Measurements from ENCODE around the gene TINAGL1. TPM values are rescaled to one million over a fixed set of nuclear protein-coding genes. Genes with fewer than 3 reads are reported as not detected.

TINAGL1 gene
- total RNA-seq, 1 donor from 2014 or later = not detected

DNA sequence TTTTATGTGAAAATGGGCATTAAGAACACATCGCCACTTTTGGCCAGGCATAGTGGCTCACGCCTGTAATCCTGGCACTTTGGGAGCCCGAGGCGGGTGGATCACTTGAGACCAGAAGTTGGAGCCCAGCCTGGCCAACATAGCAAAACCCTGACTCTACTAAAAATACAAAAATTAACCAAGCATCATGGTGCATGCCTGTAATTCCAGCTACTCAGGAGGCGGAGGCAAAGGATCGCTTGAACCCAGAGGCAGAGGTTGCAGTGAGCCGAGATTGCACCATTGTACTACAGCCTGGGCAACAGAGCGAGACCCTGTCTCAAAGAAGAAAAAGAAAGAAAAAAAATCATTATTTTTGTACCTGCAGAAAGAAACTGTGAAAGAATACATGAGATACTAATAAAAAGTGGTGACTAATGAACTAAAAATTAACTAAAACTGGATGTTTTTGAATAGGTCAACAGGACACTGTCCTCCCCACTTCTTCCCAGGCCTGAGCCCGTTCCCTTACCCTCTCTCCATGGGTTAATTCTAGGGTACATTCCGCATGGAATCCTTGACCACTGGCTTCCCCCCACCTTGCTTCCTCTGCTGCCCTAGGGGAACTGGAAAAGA lies 8.3 kb upstream of the TINAGL1 start:
- peaks cover 18% of the 10 kb centered on the region for H3K27me3 Mint-ChIP-seq
- ChIA-PET POLR2A (no interaction called here), CTCF (interaction anchor here (6.2 kb wide), 1 partner anchor 51 kb away, joined by 47 read pairs; no protein-coding TSS in a partner anchor)
- intact Hi-C loops (cut with micrococcal nuclease) = no loop called here
- H3K36me3 Mint-ChIP-seq (ENCODE audit: low read depth) = no peaks in the 10 kb centered on the region
- no peak overlapping the region for H3K27ac Mint-ChIP-seq
- no peak for ATAC-seq (ENCODE audit: low read depth)
- H3K4me1 Mint-ChIP-seq = peaks cover 4% of the 10 kb centered on the region
- TF ChIP-seq, protein P1, sequence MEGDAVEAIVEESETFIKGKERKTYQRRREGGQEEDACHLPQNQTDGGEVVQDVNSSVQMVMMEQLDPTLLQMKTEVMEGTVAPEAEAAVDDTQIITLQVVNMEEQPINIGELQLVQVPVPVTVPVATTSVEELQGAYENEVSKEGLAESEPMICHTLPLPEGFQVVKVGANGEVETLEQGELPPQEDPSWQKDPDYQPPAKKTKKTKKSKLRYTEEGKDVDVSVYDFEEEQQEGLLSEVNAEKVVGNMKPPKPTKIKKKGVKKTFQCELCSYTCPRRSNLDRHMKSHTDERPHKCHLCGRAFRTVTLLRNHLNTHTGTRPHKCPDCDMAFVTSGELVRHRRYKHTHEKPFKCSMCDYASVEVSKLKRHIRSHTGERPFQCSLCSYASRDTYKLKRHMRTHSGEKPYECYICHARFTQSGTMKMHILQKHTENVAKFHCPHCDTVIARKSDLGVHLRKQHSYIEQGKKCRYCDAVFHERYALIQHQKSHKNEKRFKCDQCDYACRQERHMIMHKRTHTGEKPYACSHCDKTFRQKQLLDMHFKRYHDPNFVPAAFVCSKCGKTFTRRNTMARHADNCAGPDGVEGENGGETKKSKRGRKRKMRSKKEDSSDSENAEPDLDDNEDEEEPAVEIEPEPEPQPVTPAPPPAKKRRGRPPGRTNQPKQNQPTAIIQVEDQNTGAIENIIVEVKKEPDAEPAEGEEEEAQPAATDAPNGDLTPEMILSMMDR (IDR thresholded peaks at IDR 0.05) = no peak
- no peaks in the 10 kb centered on the region for H3K9me3 Mint-ChIP-seq
- no peak for DNase-seq
- no peak overlapping the region for H3K4me3 Mint-ChIP-seq

DNA sequence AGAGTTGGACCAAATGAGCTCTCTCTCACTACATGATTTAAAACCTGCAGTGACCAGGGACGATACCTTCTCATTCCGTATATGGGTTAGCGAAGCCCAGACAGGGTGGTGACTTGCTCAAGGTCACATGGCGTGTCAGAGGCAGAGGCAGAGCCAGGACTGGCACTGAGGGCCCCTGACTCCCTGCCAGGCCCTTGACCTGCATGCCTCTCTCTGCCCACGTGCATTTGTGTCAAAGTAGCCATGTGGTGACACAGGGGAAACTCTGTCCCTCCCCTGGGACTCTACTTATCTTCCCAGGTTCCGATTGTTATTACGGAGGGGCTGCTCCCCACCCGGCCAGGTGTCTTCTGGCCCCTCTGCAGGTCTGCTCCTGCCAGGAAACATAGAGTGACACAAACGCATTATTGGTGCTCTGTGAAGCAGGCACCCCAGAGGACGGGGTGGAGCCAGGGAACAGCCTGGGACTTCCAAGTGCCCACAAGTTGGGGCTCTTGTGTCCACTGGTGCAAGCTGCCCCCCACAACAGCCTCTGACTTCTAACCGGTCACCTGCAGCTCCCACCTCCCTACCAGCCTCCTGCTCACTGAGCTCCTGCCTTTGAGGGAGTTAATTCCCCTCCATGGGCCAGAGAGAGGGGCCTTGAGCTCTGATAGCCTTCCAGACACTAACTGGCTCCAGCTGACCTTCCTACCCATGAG lies 7.3 kb upstream of the TINAGL1 start:
- Mint-ChIP-seq H3K27ac (no peak overlapping the region), H3K4me1 (peaks cover 4% of the 10 kb centered on the region), H3K4me3 (no peak overlapping the region), H3K9me3 (no peaks in the 10 kb centered on the region), H3K27me3 (peaks cover 12% of the 10 kb centered on the region), H3K36me3 (ENCODE audit: low read depth) (no peaks in the 10 kb centered on the region)
- TF ChIP-seq, protein P1 (IDR thresholded peaks at IDR 0.05) = no peak
- intact Hi-C loops (cut with micrococcal nuclease) = no loop called here
- POLR2A ChIA-PET = no interaction called here
- CTCF ChIA-PET = no interaction called here
- ATAC-seq (ENCODE audit: low read depth) (no peak), DNase-seq (no peak)

DNA sequence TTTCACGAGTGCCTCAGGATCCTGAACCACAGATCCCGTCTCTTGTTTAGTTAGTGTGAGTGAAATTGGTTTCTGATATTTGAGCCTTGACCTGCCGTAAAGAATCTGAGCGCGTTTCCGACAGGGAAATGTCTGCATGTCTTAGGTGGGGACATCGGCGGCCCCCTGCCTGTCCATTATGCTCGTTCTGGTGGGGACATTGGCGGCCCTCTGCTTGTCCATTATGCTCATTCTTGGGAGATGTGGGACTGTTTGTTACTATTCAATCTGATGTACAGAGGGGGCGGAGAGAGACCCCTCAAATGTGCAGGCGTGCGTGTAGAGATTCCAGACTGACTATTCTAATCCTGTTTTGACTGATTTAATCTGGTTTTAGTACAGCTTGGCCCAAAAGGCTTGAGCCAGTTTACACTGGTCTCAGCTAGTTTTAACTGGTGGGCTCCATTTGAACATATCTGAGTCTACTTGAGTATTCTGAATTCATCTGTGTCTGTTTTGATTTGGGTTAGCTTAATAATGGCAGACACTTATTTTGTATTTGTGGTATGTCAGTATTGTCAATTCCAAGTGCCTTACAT lies 6.6 kb upstream of the TINAGL1 start:
- H3K36me3 Mint-ChIP-seq (ENCODE audit: low read depth) = no peaks in the 10 kb centered on the region
- peaks cover 6% of the 10 kb centered on the region for H3K27me3 Mint-ChIP-seq
- ChIA-PET POLR2A (no interaction called here), CTCF (no interaction called here)
- H3K4me1 Mint-ChIP-seq = peaks cover 4% of the 10 kb centered on the region
- ATAC-seq (ENCODE audit: low read depth) (no peak), DNase-seq (no peak)
- H3K9me3 Mint-ChIP-seq = no peaks in the 10 kb centered on the region
- no peak overlapping the region for H3K4me3 Mint-ChIP-seq
- no peak overlapping the region for H3K27ac Mint-ChIP-seq
- TF ChIP-seq, protein P1 (IDR thresholded peaks at IDR 0.05) = no peak
- intact Hi-C loops (cut with micrococcal nuclease) = no loop called here

DNA sequence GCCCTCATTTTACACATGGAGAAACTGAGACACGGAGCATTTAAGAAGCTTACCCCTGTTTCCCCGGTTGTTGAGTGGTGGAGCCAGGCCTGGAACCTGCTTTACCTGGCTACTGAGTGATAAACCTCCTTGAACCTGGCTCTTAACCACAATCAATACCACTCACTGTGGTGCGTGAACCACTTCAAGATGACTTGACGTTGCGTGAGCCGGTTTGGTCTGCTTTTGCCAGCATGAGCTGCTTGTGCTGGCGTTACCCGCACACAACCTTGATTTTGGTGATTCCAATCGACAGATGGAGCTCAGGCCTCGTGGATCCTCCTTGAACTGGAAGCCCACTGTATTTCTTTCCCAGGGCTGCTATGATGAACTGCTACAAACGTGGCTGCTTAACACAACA lies 6.1 kb upstream of the TINAGL1 start:
- Mint-ChIP-seq H3K9me3 (no peaks in the 10 kb centered on the region), H3K27me3 (peaks cover 6% of the 10 kb centered on the region)

DNA sequence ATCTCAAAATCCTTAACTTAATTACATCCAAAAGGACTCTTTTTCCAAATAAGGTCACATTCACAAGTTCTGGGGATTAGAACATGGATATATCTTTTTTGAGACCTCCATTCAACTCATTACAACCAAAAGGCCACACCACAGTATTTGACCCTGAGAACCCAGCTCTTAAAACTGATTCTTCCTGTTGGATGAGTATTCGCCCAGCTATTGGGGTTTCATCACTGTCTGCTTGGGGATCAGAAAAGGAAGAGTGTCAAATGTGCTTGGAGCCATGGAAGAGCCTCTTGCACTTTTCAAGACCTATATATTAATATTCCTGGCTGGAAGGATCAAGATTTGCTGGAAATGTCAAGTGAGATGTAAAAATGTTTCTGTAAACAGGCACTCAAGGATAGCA lies 5.4 kb upstream of the TINAGL1 start:
- H3K4me1 Mint-ChIP-seq = peaks cover 4% of the 10 kb centered on the region
- ChIA-PET CTCF (no interaction called here), POLR2A (interaction anchor here (0.6 kb wide), 1 partner anchor 496 kb away, joined by 3 read pairs; no protein-coding TSS in a partner anchor)
- H3K27me3 Mint-ChIP-seq = peaks cover 6% of the 10 kb centered on the region
- intact Hi-C loops (cut with micrococcal nuclease) = no loop called here
- no peaks in the 10 kb centered on the region for H3K36me3 Mint-ChIP-seq (ENCODE audit: low read depth)
- H3K9me3 Mint-ChIP-seq = no peaks in the 10 kb centered on the region
- no peak overlapping the region for H3K27ac Mint-ChIP-seq
- ATAC-seq (ENCODE audit: low read depth) (no peak), DNase-seq (no peak)
- no peak overlapping the region for H3K4me3 Mint-ChIP-seq
- TF ChIP-seq, protein P1 (IDR thresholded peaks at IDR 0.05) = no peak

More for the DNA sequence above, 6.1 kb upstream of the TINAGL1 start:
- Mint-ChIP-seq H3K4me1 (peaks cover 4% of the 10 kb centered on the region), H3K27ac (no peak overlapping the region), H3K4me3 (no peak overlapping the region), H3K36me3 (ENCODE audit: low read depth) (no peaks in the 10 kb centered on the region)
- no peak for ATAC-seq (ENCODE audit: low read depth)
- TF ChIP-seq, protein P1 (IDR thresholded peaks at IDR 0.05) = no peak
- ChIA-PET POLR2A (interaction anchor here (0.6 kb wide), 1 partner anchor 496 kb away, joined by 3 read pairs; no protein-coding TSS in a partner anchor), CTCF (no interaction called here)
- no peak for DNase-seq
- intact Hi-C loops (cut with micrococcal nuclease) = no loop called here

All from activated B cell treated with CpG ODN at 0.5 μM for 24 hours (primary cell).